ENCODE data around the gene NDUFS6.
"Not testable (repeated sequence)": the region's sequence is repeated elsewhere in the genome, so short reads cannot be mapped to it uniquely, and the experiment has no call there.

- not testable (repeated sequence) for TF ChIP-seq CTCF (IDR thresholded peaks at IDR 0.05); POLR2A (IDR thresholded peaks at IDR 0.05); POLR2AphosphoS5 (IDR thresholded peaks at IDR 0.05; ENCODE audit: insufficient read depth in 1 of 2, low read depth in 1 of 2)
Observed at GRCh38 chr5:1798589-1798988, 2.6 kb upstream of the NDUFS6 start.

Measured in vagina (tissue), 2 donors.